Measurements from ENCODE around the gene TMEM154.

DNA sequence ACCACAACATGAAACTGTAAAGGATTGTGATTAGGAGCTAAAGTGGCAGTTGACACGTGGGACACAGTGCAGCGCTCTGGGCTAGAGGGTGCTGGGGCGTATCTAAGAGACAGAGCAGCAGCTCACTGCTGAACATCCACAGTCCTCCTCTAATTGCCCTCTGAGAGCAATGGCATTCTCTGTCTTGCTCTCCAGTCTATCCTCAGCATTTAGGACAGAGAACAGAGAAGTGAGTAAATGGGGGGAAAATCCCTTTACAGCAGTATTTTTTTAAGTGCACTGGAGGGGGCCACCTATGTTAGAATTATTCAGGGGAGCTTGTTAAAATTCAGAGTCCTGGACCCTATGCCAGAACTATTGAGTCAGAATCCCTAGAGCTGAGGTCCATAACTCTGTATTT, 4.2 kb upstream of the TMEM154 start:
- TF ChIP-seq CTCF (optimal IDR thresholded peaks at IDR 0.05 in 1 of 3, IDR thresholded peaks at IDR 0.05 in 1 of 3, conservative IDR thresholded peaks at IDR 0.05 in 1 of 3; ENCODE audit: extremely low read depth in 1 of 3, insufficient read depth in 2 of 3, low read length in 3 of 3): no peak
- TF ChIP-seq EZH2 (IDR thresholded peaks at IDR 0.05; ENCODE audit: low read length): no peak
